ENCODE data around the gene ELK4. TPM values are rescaled to one million over a fixed set of nuclear protein-coding genes. Genes with fewer than 3 reads are reported as not detected.

The ELK4 gene
- total RNA-seq, 1 donor from 2014 or later, result 36.6 TPM

DNA sequence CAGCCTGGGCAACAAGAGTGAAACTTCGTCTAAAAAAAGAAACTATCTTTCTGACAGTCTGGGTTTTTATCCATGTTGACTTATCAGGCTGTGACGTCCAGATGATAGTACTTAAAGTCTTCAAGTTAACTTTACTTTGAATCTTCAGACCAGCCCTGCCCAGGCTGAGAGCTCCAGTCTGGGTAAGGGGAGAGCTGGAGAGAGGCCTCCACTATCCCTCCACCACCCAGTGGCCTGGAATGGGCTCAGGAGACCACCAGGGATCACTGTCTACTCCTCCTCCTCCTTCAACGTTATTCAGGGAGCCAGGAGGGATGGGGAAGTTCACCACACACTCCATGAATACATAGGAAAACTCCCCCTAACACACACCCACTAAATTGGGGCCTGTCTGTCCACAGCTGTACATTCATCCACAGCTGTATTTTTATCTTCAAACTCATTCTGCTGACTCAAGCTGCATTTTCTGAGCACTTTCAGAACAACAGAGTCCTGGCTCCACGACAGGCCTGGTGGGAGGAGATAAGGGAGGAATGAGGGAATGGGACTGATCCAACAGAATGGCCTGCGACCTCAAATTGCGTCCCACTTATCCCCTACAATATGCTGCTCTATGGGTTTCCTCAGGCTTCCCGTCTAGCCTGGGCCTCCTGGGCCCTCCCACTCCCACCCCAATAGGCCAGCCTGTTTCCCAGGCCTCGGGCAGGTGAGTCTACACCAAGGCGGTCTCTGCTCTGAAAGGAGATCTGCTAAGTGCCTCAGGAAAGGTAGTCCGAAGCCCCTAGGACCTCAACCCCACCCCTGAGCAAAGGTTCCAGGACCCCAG lies 46.7 kb upstream of the ELK4 start:
- Mint-ChIP-seq H3K4me1 (peaks cover 64% of the 10 kb centered on the region), H3K9me3 (no peaks in the 10 kb centered on the region), H3K36me3 (no peaks in the 10 kb centered on the region), H3K4me3 (peak overlapping the region; percentile 84), H3K27ac (no peak overlapping the region), H3K27me3 (ENCODE audit: insufficient read depth, low read depth) (peaks cover 12% of the 10 kb centered on the region)
- Histone ChIP-seq H3K36me3 (no peaks in the 10 kb centered on the region), H2AFZ (replicated peaks) (no peak overlapping the region), H3K4me1 (peaks cover 28% of the 10 kb centered on the region), H3K27me3 (peaks cover 18% of the 10 kb centered on the region), H4K20me1 (ENCODE audit: low read depth) (peaks cover 30% of the 10 kb centered on the region), H3F3A (ENCODE audit: low read depth) (peaks cover 34% of the 10 kb centered on the region), H3K27ac (no peak overlapping the region), H3K9me3 (ENCODE audit: low read depth) (no peaks in the 10 kb centered on the region), H3K9ac (no peak overlapping the region), H3K79me2 (ENCODE audit: low read depth) (peaks cover 29% of the 10 kb centered on the region), H3K4me3 (peak overlapping the region; percentile 92), H3K4me2 (peak overlapping the region; percentile 98)
- TF ChIP-seq EZH2 (IDR thresholded peaks at IDR 0.05) (no peak), EZH2phosphoT487 (IDR thresholded peaks at IDR 0.05) (no peak)
- TF ChIP-seq, protein P1, sequence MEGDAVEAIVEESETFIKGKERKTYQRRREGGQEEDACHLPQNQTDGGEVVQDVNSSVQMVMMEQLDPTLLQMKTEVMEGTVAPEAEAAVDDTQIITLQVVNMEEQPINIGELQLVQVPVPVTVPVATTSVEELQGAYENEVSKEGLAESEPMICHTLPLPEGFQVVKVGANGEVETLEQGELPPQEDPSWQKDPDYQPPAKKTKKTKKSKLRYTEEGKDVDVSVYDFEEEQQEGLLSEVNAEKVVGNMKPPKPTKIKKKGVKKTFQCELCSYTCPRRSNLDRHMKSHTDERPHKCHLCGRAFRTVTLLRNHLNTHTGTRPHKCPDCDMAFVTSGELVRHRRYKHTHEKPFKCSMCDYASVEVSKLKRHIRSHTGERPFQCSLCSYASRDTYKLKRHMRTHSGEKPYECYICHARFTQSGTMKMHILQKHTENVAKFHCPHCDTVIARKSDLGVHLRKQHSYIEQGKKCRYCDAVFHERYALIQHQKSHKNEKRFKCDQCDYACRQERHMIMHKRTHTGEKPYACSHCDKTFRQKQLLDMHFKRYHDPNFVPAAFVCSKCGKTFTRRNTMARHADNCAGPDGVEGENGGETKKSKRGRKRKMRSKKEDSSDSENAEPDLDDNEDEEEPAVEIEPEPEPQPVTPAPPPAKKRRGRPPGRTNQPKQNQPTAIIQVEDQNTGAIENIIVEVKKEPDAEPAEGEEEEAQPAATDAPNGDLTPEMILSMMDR (IDR thresholded peaks at IDR 0.05), result no peak
- DNase-seq (ENCODE audit: low spot score), result no peak

DNA sequence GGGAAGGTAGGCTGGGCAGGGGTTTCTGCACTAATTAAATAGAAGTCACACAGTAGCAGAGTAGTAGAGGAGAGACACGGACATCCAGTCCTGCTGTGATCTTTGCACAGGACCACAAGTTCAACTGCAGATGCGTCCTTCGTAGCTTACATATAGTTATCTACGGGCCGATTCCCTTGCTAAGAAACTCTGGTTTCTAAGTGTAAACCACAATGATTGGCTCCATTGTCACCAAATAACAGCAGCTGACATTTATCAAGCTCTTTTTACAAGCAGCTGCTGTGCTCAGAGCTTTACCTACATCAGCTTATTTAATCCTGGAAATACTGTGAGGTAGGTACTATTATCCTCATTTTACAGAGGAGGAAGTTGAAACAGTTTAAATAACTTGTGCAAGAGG lies 45.4 kb upstream of the ELK4 start:
- H3K27ac Mint-ChIP-seq, result peak overlapping the region; percentile 72
- Histone ChIP-seq H3K4me1 (peaks cover 35% of the 10 kb centered on the region), H2AFZ (replicated peaks) (no peak overlapping the region), H3F3A (ENCODE audit: low read depth) (peaks cover 47% of the 10 kb centered on the region), H3K9me3 (ENCODE audit: low read depth) (no peaks in the 10 kb centered on the region), H3K36me3 (no peaks in the 10 kb centered on the region), H3K9ac (no peak overlapping the region), H3K4me3 (no peak overlapping the region), H3K27ac (no peak overlapping the region), H3K27me3 (peaks cover 18% of the 10 kb centered on the region), H3K4me2 (no peak overlapping the region), H4K20me1 (ENCODE audit: low read depth) (peaks cover 33% of the 10 kb centered on the region), H3K79me2 (ENCODE audit: low read depth) (peaks cover 33% of the 10 kb centered on the region)
- no peak overlapping the region for H3K4me3 Mint-ChIP-seq
- peaks cover 73% of the 10 kb centered on the region for H3K4me1 Mint-ChIP-seq
- DNase-seq (ENCODE audit: low spot score), result no peak
- no peaks in the 10 kb centered on the region for H3K9me3 Mint-ChIP-seq
- H3K27me3 Mint-ChIP-seq (ENCODE audit: insufficient read depth, low read depth), result peaks cover 10% of the 10 kb centered on the region
- TF ChIP-seq EZH2 (IDR thresholded peaks at IDR 0.05), result no peak
- TF ChIP-seq EZH2phosphoT487 (IDR thresholded peaks at IDR 0.05), result no peak
- TF ChIP-seq, protein P1 (IDR thresholded peaks at IDR 0.05), result no peak
- no peaks in the 10 kb centered on the region for H3K36me3 Mint-ChIP-seq

DNA sequence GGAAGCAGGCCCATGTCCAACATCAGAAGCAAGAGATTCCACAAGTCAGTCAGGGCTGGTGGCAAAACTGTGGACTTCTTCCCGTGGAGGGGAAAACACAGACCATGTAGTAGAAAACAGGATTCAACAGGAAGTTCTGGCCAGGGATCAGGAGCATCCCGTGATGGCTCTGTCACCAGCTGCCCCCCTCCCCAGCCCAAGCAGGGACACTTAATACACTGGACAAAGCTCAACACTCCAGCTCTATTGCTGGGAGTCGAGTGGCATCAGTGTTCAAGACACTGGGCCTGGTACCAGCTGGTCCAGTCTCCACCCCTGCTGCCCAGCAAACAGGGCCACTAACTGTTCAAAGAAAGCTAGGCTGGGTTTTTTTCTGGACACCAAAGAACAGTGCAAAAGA lies 44.8 kb upstream of the ELK4 start:
- H3K9me3 Mint-ChIP-seq, result no peaks in the 10 kb centered on the region
- no peak for DNase-seq (ENCODE audit: low spot score)
- Histone ChIP-seq H4K20me1 (ENCODE audit: low read depth) (peaks cover 35% of the 10 kb centered on the region), H3K79me2 (ENCODE audit: low read depth) (peaks cover 33% of the 10 kb centered on the region), H3K4me2 (no peak overlapping the region), H3F3A (ENCODE audit: low read depth) (peaks cover 50% of the 10 kb centered on the region), H3K27me3 (peaks cover 18% of the 10 kb centered on the region), H3K9ac (no peak overlapping the region), H3K27ac (no peak overlapping the region), H3K4me1 (peaks cover 41% of the 10 kb centered on the region), H2AFZ (replicated peaks) (no peak overlapping the region), H3K9me3 (ENCODE audit: low read depth) (no peaks in the 10 kb centered on the region), H3K4me3 (no peak overlapping the region), H3K36me3 (no peaks in the 10 kb centered on the region)
- TF ChIP-seq, protein P1 (IDR thresholded peaks at IDR 0.05), result no peak
- TF ChIP-seq EZH2phosphoT487 (IDR thresholded peaks at IDR 0.05) (no peak), EZH2 (IDR thresholded peaks at IDR 0.05) (no peak)
- H3K4me1 Mint-ChIP-seq, result peaks cover 76% of the 10 kb centered on the region
- no peak overlapping the region for H3K4me3 Mint-ChIP-seq
- no peak overlapping the region for H3K27ac Mint-ChIP-seq
- peaks cover 9% of the 10 kb centered on the region for H3K27me3 Mint-ChIP-seq (ENCODE audit: insufficient read depth, low read depth)
- no peaks in the 10 kb centered on the region for H3K36me3 Mint-ChIP-seq
